ENCODE data around the gene SH2D3A.

Gene SH2D3A

GRCh38 chr19:6737873-6738786 lies 29.1 kb downstream of the SH2D3A start:
- DNase-seq (ENCODE audit: low spot score), result peak; percentile 83

- DNase-seq (ENCODE audit: low spot score), result peak; percentile 99
Measured at GRCh38 chr19:6737284-6737872, 29.9 kb downstream of the SH2D3A start, which contains the start of gene GPR108. GPR108 (minus strand) TSS chr19:6737580; CDS start chr19:6737576, 4 bp downstream.

GRCh38 chr19:6736917-6737283 lies 30.3 kb downstream of the SH2D3A start:
- peak; percentile 37 for DNase-seq (ENCODE audit: low spot score)

- DNase-seq (ENCODE audit: low spot score), result peak; percentile 82
Measured at GRCh38 chr19:6736169-6736916, 30.9 kb downstream of the SH2D3A start.

GRCh38 chr19:6735181-6735911 lies 31.9 kb downstream of the SH2D3A start:
- DNase-seq (ENCODE audit: low spot score), result no peak

DNA sequence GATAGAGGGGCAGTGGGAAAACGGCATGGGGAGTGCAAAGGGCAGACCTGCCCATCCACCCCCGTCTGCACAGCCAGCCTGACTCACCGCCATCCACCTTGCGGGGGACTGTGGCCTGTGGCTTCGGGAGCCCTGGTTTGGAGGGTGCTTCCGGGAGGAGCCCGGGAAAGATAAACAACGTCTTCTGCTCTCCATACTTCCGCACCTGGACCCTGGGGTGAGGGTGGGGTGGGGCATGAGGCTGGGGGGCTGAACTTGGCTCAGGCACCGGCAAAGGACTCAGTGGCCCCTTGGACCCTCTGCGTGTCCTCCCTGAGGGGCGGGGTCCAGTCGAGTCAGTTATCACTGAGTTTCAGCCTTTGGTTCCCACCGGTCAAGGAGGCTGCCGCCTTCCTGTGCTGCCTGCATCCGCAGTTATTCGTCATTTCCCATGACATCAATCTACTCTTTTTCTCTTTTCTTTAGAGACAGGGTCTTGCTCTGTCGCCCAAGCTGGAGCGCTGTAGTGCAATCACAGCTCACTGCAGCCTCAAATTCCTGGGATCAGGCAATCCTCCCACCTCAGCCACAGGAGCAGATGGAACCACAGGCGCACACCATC lies 33.0 kb downstream of the SH2D3A start:
- DNase-seq (ENCODE audit: low spot score), result no peak

DNA sequence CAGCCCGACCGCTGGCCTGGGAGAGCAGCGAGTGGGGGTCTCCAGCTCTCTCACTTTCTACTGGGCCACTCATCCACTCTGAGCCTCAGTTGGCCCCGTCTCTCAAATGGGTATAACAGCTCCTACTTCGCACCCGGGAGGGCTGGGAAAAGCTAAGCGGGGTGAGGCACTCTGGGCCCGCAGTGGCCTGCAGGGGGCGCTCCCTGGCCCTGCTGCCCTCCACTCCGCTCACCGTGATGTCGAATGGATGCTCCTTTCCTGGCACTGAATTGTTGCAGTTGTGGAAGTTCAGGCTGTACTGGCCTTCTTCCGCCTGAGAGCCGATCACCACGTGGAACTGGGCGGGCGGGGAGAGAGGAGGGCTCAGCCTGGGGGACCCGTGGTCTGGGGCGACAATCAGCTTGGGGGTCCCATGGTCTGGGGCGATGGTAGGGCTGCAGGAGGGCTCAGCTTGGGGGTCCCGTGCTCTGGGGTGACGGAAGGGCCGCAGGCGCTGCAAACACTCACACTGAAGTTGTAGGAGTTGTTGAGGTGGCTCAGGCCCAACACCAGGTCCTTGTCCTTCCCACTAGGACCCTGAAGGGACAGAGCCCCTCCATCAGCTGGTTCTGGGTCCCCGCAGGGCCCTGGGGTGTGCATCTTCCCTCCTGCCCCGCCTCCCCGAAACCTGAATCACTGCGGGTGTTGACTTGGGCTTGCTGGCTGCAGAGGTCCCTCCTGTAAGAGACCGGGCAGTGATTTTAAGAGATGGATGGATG lies 33.7 kb downstream of the SH2D3A start:
- no peak for DNase-seq (ENCODE audit: low spot score)

- DNase-seq (ENCODE audit: low spot score), result no peak
Measured at GRCh38 chr19:6732803-6733337, 34.4 kb downstream of the SH2D3A start.

DNA sequence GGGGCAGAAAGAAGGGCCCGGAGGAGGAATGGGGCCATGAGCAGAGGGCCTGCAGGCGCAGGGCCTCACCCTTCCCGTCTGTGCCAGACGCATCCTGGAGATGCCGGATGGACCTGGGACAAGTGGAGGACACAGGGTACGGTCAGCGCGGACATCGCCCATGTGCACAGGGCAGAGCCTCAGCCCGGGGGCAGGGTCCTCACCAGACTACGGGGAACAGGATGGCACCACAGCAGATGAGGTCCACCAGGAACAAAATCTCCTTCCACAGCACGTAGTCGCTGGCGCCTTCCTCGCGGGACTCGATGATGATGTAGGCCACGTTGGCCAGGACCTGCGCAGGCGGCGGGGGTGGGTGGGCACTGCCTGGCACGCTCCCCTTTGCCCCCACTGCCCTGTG lies 35.4 kb downstream of the SH2D3A start:
- DNase-seq (ENCODE audit: low spot score), result no peak

DNA sequence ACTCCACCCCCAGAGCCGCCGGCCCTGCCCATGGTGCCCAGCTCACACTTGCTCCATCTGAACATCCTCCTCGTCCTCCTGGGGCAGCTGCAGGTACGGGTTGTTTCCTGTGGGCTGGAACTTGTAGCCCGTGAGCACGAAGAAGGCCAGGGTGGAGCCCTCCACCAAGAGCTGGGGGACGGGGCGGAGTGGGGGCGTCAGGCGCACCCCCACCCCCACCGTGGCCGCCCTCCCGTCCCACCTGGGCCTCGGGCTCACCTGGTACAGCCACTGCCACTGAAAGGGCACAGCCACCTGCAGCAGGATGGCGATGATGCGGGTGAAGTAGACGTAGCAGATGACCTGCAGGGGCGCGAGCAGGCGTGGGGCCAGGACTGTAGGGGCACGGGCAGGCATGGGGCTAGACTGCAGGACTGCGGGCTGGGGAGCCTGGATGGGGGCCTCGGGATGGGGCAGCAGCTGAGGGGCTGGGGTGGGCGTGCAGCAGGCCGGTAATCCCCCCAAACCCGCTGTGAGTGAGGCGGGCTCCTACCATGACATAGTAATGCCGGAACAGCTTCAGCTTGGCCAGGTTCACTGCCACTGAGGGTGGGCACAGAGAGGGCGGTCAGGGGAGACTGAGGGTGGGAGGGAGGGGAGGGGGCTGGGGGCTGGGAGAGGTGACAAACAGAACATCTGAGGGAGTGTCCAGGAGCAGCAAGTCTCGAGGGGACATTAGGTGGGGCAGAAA lies 36.1 kb downstream of the SH2D3A start:
- DNase-seq (ENCODE audit: low spot score), result no peak

DNA sequence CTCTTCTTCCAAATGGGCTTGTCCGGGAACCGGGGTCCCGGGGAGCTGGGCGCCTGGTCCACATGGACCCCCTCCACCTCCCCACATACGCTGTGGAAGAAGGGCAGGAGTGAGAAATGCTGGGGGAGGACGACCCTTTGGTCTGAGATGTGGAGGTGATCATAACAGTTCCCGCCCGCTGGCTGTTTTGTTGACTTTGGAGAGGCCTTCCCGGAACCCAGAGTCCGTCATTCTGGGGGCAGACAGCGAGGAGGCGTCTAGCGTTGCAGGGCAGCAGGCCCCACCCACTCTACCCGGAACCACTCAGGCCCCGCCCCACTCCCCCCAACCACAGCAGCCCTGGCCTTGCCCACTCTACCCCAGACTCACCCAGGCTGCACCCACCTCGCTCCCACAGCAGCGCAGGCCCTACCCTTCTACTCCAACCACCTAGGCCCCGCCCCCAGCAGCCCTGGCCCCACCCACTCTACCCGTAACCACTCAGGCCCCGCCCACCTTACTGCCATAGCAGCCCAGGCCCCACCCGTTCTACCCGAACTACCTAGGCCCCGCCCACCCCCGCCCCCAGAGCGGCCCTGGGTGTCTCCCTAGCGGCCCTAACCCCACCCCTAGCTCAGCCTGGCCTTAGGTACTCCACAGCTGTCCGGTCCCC lies 37.0 kb downstream of the SH2D3A start:
- no peak for DNase-seq (ENCODE audit: low spot score)

GRCh38 chr19:6729573-6730152 lies 37.6 kb downstream of the SH2D3A start:
- DNase-seq (ENCODE audit: low spot score), result no peak

- DNase-seq (ENCODE audit: low spot score), result no peak
Measured at GRCh38 chr19:6728346-6728745, 38.9 kb downstream of the SH2D3A start.

DNA sequence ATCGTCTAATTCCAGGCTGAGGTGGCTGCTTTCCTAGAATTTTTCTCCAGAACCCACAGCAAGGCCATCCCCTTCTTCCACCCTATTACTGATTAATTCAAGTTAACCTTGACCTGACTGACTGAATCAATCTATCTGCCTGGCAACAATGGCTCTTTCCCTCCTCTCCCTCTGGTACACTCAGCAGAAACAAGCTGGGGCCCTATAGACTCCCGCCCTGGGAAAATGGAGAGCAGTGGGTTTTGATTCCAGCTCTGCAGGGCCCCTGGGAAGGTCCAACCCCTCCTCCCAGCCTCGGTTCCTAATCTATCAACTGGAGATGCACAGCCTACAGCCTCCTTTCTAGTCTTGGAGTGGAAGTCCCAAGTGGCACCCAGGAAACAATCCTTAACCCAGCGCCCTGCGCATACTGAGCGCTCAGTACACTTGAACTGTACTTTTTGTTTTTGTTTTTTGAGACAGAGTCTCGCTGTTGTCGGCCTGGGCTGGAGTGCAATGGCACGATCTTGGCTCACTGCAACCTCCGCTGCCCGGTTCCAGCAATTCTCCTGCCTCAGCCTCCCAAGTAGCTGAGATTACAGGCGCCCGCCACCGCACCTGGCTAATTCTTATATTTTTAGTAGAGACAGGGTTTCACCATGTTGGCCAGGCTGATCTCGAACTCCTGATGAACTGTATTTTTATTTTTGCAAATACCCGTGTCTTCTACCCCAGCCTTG lies 41.6 kb downstream of the SH2D3A start:
- DNase-seq (ENCODE audit: low spot score), result no peak

- DNase-seq (ENCODE audit: low spot score), result no peak
Measured at GRCh38 chr19:6724631-6725492, 42.4 kb downstream of the SH2D3A start.

DNA sequence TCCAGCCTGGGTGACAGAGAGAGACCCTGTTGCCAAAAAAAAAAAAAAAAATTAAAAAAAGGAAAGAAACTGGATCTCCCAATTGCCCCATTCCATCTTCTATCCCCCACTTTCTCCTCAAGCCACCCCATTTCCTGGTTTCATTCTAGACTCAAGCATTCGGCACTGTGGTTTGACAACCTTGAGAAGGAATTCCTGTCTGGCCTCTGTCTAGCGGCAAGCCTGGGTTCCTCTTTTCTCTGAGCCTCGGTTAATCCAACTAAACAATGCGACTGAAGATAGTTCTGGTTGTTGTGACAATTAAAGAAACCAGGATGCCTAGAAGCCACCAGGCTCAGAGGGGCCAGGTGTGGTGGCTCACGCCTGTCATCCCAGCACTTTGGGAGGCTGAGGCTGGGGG lies 43.5 kb downstream of the SH2D3A start:
- DNase-seq (ENCODE audit: low spot score), result no peak

DNA sequence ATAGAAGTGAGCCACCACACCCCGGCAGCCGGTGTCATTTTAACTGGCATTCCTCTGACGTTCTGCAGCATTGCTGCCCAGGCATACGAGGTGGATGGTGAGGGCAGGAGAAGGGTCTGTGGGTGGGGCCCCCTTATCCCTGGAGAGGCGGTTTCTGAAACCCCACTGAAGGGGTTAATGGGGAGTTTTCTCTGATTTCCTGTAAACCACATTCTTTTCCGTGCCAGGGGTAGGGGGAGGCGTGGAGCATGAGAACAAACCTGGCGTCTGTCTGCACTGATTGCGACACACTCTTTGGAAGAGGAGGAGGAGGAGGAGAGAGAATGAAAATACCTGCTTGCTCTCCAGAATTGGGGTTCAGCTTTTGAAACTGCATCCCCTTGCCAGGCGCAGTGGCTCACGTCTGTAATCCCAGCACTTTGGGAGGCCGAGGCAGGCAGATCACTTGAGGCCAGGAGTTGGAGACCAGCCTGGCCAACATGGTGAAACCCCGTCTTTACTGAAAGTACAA lies 44.1 kb downstream of the SH2D3A start:
- DNase-seq (ENCODE audit: low spot score), result no peak

Data from LoVo (cell line).